Hematopoietic multipotent progenitor cell treated with erythropoietin and hydrocortisone succinate and interleukin-3 and kit ligand, for 17 days (in vitro differentiated cells): ENCODE data around the gene OR51B4.
"Not testable (repeated sequence)": the region's sequence is repeated elsewhere in the genome, so short reads cannot be mapped to it uniquely, and the experiment has no call there.

Experiments
- DNase-seq: peaks from one replicate; pipeline ENCODE4 v3.0.0-alpha.2; 2015; ENCODE audit warnings: low spot score

The OR51B4 gene

GRCh38 chr11:5301846-5302245 lies at the start of gene OR51B4:
OR51B4 (minus strand) TSS chr11:5301946; CDS start chr11:5301946, 0 bp downstream.
- DNase-seq = no peak

GRCh38 chr11:5351208-5351607 lies 49.5 kb upstream of the OR51B4 start, which contains the start of gene OR51B6:
OR51B6 (plus strand) TSS chr11:5351508; CDS start chr11:5351508, 0 bp downstream.
- DNase-seq = no peak

GRCh38 chr11:5349550-5349949 lies 47.8 kb upstream of the OR51B4 start:
- no peak for DNase-seq

GRCh38 chr11:5348551-5349194 lies 46.9 kb upstream of the OR51B4 start:
- peak; percentile 51 for DNase-seq

GRCh38 chr11:5345831-5346230 lies 44.1 kb upstream of the OR51B4 start:
- no peak for DNase-seq

- no peak for DNase-seq
Measured at GRCh38 chr11:5343474-5344335, 42.0 kb upstream of the OR51B4 start, which contains the start of gene OR51B5. OR51B5 (minus strand) TSS chr11:5343524; CDS start chr11:5343524, 0 bp downstream.

GRCh38 chr11:5339771-5340322 lies 38.1 kb upstream of the OR51B4 start:
- no peak for DNase-seq

GRCh38 chr11:5337253-5337652 lies 35.5 kb upstream of the OR51B4 start:
- DNase-seq = not testable (repeated sequence)

- DNase-seq = no peak
Measured at GRCh38 chr11:5336331-5336730, 34.6 kb upstream of the OR51B4 start.

- no peak for DNase-seq
Measured at GRCh38 chr11:5335170-5335569, 33.4 kb upstream of the OR51B4 start.

GRCh38 chr11:5324197-5324596 lies 22.5 kb upstream of the OR51B4 start, which contains the start of gene OR51B2:
OR51B2 (minus strand) TSS chr11:5324297; CDS start chr11:5324297, 0 bp downstream.
- DNase-seq = no peak

GRCh38 chr11:5317292-5317691 lies 15.5 kb upstream of the OR51B4 start:
- peak; percentile 61 for DNase-seq

- DNase-seq = not testable (repeated sequence)
Measured at GRCh38 chr11:5313326-5314023, 11.7 kb upstream of the OR51B4 start.

- DNase-seq = no peak
Measured at GRCh38 chr11:5310423-5310822, 8.7 kb upstream of the OR51B4 start.

- DNase-seq = no peak
Measured at GRCh38 chr11:5307256-5308019, 5.7 kb upstream of the OR51B4 start.

- peak; percentile 44 for DNase-seq
Measured at GRCh38 chr11:5304046-5304445, 2.3 kb upstream of the OR51B4 start.

GRCh38 chr11:5303626-5304025 lies 1.9 kb upstream of the OR51B4 start:
- peak; percentile 70 for DNase-seq

- DNase-seq = peak; percentile 51
Measured at GRCh38 chr11:5300251-5300650, 1.5 kb downstream of the OR51B4 start.

- peak; percentile 59 for DNase-seq
Measured at GRCh38 chr11:5298451-5298850, 3.3 kb downstream of the OR51B4 start.

GRCh38 chr11:5297721-5298323 lies 3.9 kb downstream of the OR51B4 start:
- DNase-seq = peak; percentile 78
